Stimulated activated CD4-positive, alpha-beta T cell treated with anti-CD3 and anti-CD28 coated beads, Interleukin-2, amount 100 ng/mL, for 24 hours (primary cell): ENCODE results near the gene MCF2L.

Experiments used
- DNase-seq, 2 donors: peaks; one replicate each; pipeline ENCODE4 v3.0.0-alpha.2; 2020

The MCF2L gene

GRCh38 chr13:113138792-113139551 is 170.0 kb downstream of the MCF2L start:
- DNase-seq = no peak

- DNase-seq = no peak
Measured at GRCh38 chr13:113139577-113139976, 170.6 kb downstream of the MCF2L start.

GRCh38 chr13:113140677-113141600 is 171.9 kb downstream of the MCF2L start:
- no peak for DNase-seq

GRCh38 chr13:113141601-113141970 is 172.6 kb downstream of the MCF2L start:
- DNase-seq = no peak

- no peak for DNase-seq
Measured at GRCh38 chr13:113142876-113143275, 173.9 kb downstream of the MCF2L start.

- DNase-seq = no peak
Measured at GRCh38 chr13:113143466-113144254, 174.6 kb downstream of the MCF2L start.

- no peak for DNase-seq
Measured at GRCh38 chr13:113144255-113144629, 175.2 kb downstream of the MCF2L start.

- DNase-seq = peak; percentile 48 to 53
Measured at GRCh38 chr13:113145496-113145895, 176.5 kb downstream of the MCF2L start.

- DNase-seq = no peak
Measured at GRCh38 chr13:113145911-113146598, 177.0 kb downstream of the MCF2L start.

- DNase-seq = no peak
Measured at GRCh38 chr13:113146750-113147149, 177.7 kb downstream of the MCF2L start.

GRCh38 chr13:113147206-113147605 is 178.2 kb downstream of the MCF2L start:
- no peak for DNase-seq

GRCh38 chr13:113148407-113148806 is 179.4 kb downstream of the MCF2L start:
- no peak for DNase-seq

- no peak for DNase-seq
Measured at GRCh38 chr13:113148940-113149503, 180.0 kb downstream of the MCF2L start.
